Measurements from ENCODE around the gene SYT12. TPM values are rescaled to one million over a fixed set of nuclear protein-coding genes. Genes with fewer than 3 reads are reported as not detected.

SYT12 gene
- total and polyA plus RNA-seq, 2 donors (not counting 1 experiment from before 2014, with no cell fraction given) = not detected

- Mint-ChIP-seq H3K27ac (no peak overlapping the region), H3K27me3 (peaks cover 42% of the 10 kb centered on the region), H3K4me3 (no peak overlapping the region), H3K9me3 (ENCODE audit: insufficient read depth) (no peaks in the 10 kb centered on the region), H3K4me1 (peaks cover 45% of the 10 kb centered on the region)
- Histone ChIP-seq H3K27me3 (replicated peaks in 1 of 4; ENCODE audit: control extremely low read depth in 1 of 4, control insufficient read depth in 3 of 4, insufficient read depth in 4 of 4, low read length in 3 of 4) (peaks cover 0 to 80% (median 44%) of the 10 kb centered on the region in 4 experiments), H3K9ac (ENCODE audit: low read length) (no peak overlapping the region), H3K79me2 (ENCODE audit: control insufficient read depth, insufficient read depth, low read length) (no peaks in the 10 kb centered on the region), H3K4me1 (ENCODE audit: control insufficient read depth in 2 of 2, insufficient read depth in 2 of 2, low read length in 2 of 2) (peaks cover 48 to 53% of the 10 kb centered on the region in 2 donors), H3K4me3 (ENCODE audit: control extremely low read depth in 1 of 5, extremely low read depth in 1 of 5, insufficient read depth in 1 of 5, low read depth in 2 of 5, low read length in 4 of 5) (no peak overlapping the region), H3K4me2 (replicated peaks; ENCODE audit: low read depth, low read length, poor library complexity, severe bottlenecking) (no peak overlapping the region), H2AFZ (ENCODE audit: insufficient read depth, low read depth, low read length, poor library complexity, severe bottlenecking) (no peak overlapping the region), H3K36me3 (replicated peaks in 1 of 2; ENCODE audit: control extremely low read depth in 1 of 2, control insufficient read depth in 1 of 2, extremely low read depth in 1 of 2, insufficient read depth in 2 of 2, low read length in 1 of 2) (no peaks in the 10 kb centered on the region), H3K9me3 (ENCODE audit: control extremely low read depth in 1 of 3, control insufficient read depth in 2 of 3, insufficient read depth in 1 of 3, low read length in 2 of 3) (peaks cover 0 to 24% (median 0%) of the 10 kb centered on the region in 3 donors), H4K20me1 (ENCODE audit: control insufficient read depth, insufficient read depth, low read length, poor library complexity, severe bottlenecking) (no peaks in the 10 kb centered on the region), H3K27ac (ENCODE audit: low read length in 2 of 2) (no peak overlapping the region)
- ATAC-seq (ENCODE audit: low read depth) (no peak), DNase-seq (no peak)
- TF ChIP-seq EZH2 (IDR thresholded peaks at IDR 0.05; ENCODE audit: borderline replicate concordance, insufficient read depth, low read depth, low read length, poor library complexity, severe bottlenecking) = no peak
- TF ChIP-seq, protein P1, sequence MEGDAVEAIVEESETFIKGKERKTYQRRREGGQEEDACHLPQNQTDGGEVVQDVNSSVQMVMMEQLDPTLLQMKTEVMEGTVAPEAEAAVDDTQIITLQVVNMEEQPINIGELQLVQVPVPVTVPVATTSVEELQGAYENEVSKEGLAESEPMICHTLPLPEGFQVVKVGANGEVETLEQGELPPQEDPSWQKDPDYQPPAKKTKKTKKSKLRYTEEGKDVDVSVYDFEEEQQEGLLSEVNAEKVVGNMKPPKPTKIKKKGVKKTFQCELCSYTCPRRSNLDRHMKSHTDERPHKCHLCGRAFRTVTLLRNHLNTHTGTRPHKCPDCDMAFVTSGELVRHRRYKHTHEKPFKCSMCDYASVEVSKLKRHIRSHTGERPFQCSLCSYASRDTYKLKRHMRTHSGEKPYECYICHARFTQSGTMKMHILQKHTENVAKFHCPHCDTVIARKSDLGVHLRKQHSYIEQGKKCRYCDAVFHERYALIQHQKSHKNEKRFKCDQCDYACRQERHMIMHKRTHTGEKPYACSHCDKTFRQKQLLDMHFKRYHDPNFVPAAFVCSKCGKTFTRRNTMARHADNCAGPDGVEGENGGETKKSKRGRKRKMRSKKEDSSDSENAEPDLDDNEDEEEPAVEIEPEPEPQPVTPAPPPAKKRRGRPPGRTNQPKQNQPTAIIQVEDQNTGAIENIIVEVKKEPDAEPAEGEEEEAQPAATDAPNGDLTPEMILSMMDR (IDR thresholded peaks at IDR 0.05) = no peak
- ChIA-PET POLR2A (interaction anchor here (0.5 kb wide), 1 partner anchor 8 kb away, joined by 3 read pairs; no protein-coding TSS in a partner anchor), CTCF (no interaction called here)
- WGBS (ENCODE audit: insufficient coverage) = 69% methylated on average over 4 of the region's 8 CpGs
- intact Hi-C loops (cut with micrococcal nuclease) = no loop called here
Observed at GRCh38 chr11:67025750-67026149, 2.8 kb downstream of the SYT12 start.

DNA sequence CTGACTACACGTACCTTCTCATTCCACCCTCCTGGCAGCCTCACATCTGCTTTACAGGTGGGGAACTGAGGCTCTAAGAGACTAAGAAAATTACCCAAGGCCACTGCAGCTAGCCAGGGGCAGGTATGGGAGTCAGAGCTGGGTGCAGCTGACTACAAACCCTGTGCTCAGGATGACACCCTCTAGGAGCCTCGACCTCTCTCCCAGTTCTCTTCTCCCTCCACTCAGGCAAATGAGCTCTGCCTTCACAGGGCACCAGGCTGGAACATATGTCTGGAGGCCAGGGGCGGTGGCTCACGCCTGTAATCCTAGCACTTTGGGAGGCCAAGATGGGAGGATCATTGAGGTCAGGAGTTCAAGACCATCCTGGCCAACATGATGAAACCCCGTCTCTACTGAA, 4.0 kb downstream of the SYT12 start:
- H3K27me3 Mint-ChIP-seq = peaks cover 40% of the 10 kb centered on the region
- no peaks in the 10 kb centered on the region for H3K79me2 ChIP-seq (ENCODE audit: control insufficient read depth, insufficient read depth, low read length)
- no peaks in the 10 kb centered on the region for H4K20me1 ChIP-seq (ENCODE audit: control insufficient read depth, insufficient read depth, low read length, poor library complexity, severe bottlenecking)
- no peaks in the 10 kb centered on the region for H3K9me3 Mint-ChIP-seq (ENCODE audit: insufficient read depth)
- no peak overlapping the region for H3K4me3 Mint-ChIP-seq
- peaks cover 56% of the 10 kb centered on the region for H3K4me1 Mint-ChIP-seq
- CTCF ChIA-PET = interaction anchor here (1.1 kb wide), 1 partner anchor 602 kb away, joined by 3 read pairs; no protein-coding TSS in a partner anchor
- H3K9ac ChIP-seq (ENCODE audit: low read length) = no peak overlapping the region
- DNase-seq = no peak
- H3K27ac Mint-ChIP-seq = no peak overlapping the region
- H3K27ac ChIP-seq (ENCODE audit: low read length in 2 of 2) = no peak overlapping the region
- ATAC-seq (ENCODE audit: low read depth) = no peak
- no peaks in the 10 kb centered on the region for H3K36me3 ChIP-seq (replicated peaks in 1 of 2; ENCODE audit: control extremely low read depth in 1 of 2, control insufficient read depth in 1 of 2, extremely low read depth in 1 of 2, insufficient read depth in 2 of 2, low read length in 1 of 2)
- POLR2A ChIA-PET = no interaction called here
- no peak overlapping the region for H3K4me3 ChIP-seq (ENCODE audit: control extremely low read depth in 1 of 5, extremely low read depth in 1 of 5, insufficient read depth in 1 of 5, low read depth in 2 of 5, low read length in 4 of 5)
- peaks cover 0 to 85% (median 43%) of the 10 kb centered on the region in 4 experiments for H3K27me3 ChIP-seq (replicated peaks in 1 of 4; ENCODE audit: control extremely low read depth in 1 of 4, control insufficient read depth in 3 of 4, insufficient read depth in 4 of 4, low read length in 3 of 4)
- H3K9me3 ChIP-seq (ENCODE audit: control extremely low read depth in 1 of 3, control insufficient read depth in 2 of 3, insufficient read depth in 1 of 3, low read length in 2 of 3) = peaks cover 0 to 18% (median 0%) of the 10 kb centered on the region in 3 donors
- H3K4me1 ChIP-seq (ENCODE audit: control insufficient read depth in 2 of 2, insufficient read depth in 2 of 2, low read length in 2 of 2) = peaks cover 58 to 65% of the 10 kb centered on the region in 2 donors
- TF ChIP-seq EZH2 (IDR thresholded peaks at IDR 0.05; ENCODE audit: borderline replicate concordance, insufficient read depth, low read depth, low read length, poor library complexity, severe bottlenecking) = no peak
- TF ChIP-seq, protein P1 (IDR thresholded peaks at IDR 0.05) = no peak
- intact Hi-C loops (cut with micrococcal nuclease) = no loop called here
- no peak overlapping the region for H3K4me2 ChIP-seq (replicated peaks; ENCODE audit: low read depth, low read length, poor library complexity, severe bottlenecking)
- 79% methylated on average over 2 of the region's 5 CpGs for WGBS (ENCODE audit: insufficient coverage)
- H2AFZ ChIP-seq (ENCODE audit: insufficient read depth, low read depth, low read length, poor library complexity, severe bottlenecking) = no peak overlapping the region

Data from B cell (primary cell).